Panc1 (cell line): Measurements from ENCODE around the gene GMDS.

Experiments
- POLR2AphosphoS5 ChIP-seq: IDR thresholded peaks from 2 replicates; pipeline ENCODE4 v1.6.1; 2012; ENCODE audit warnings: mild to moderate bottlenecking, low read depth, low read length, moderate library complexity
- SIN3A ChIP-seq: IDR thresholded peaks from 2 replicates; pipeline ENCODE4 v1.6.1; 2012; ENCODE audit warnings: low read depth, mild to moderate bottlenecking, low read length, moderate library complexity, borderline replicate concordance; ENCODE audit not compliant: insufficient read depth
- TCF7L2 ChIP-seq: IDR thresholded peaks from 2 replicates; pipeline ENCODE4 v1.6.1; 2011; ENCODE audit warnings: mild to moderate bottlenecking, low read depth, low read length, inconsistent platforms
- TF ChIP-seq, protein P1 (sequence below): fragments of 450-650 bp; IDR thresholded peaks from 2 replicates; pipeline ENCODE4 v1.5.1; 2017; ENCODE audit warnings: mild to moderate bottlenecking

DNA sequence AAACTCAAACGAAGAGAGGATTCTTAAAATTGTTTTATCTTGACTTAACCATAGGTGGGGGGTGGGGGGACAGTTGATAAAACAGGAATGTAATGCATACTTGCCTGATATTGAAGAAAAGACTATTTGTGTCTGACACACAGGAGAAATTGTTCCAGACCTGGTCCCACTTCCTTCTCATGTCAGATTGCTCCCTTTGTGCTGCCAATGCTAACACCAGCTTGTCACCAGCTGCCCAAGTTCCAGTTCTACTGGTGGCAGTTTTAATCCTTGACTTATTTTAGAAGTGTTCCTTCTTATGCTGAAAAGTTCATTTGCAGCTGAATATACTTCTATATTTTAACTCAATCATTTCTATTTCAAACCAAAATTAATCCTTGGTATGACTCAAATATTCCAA is 127.3 kb downstream of the GMDS start:
- TF ChIP-seq POLR2AphosphoS5 (no peak), SIN3A (no peak), TCF7L2 (no peak)
- TF ChIP-seq, protein P1, sequence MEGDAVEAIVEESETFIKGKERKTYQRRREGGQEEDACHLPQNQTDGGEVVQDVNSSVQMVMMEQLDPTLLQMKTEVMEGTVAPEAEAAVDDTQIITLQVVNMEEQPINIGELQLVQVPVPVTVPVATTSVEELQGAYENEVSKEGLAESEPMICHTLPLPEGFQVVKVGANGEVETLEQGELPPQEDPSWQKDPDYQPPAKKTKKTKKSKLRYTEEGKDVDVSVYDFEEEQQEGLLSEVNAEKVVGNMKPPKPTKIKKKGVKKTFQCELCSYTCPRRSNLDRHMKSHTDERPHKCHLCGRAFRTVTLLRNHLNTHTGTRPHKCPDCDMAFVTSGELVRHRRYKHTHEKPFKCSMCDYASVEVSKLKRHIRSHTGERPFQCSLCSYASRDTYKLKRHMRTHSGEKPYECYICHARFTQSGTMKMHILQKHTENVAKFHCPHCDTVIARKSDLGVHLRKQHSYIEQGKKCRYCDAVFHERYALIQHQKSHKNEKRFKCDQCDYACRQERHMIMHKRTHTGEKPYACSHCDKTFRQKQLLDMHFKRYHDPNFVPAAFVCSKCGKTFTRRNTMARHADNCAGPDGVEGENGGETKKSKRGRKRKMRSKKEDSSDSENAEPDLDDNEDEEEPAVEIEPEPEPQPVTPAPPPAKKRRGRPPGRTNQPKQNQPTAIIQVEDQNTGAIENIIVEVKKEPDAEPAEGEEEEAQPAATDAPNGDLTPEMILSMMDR = no peak
